GM19438 (cell line): Measurements from ENCODE around the gene CHRNB1.

Source experiments
- ATAC-seq: cut with Tn5 transposase; IDR thresholded peaks from one replicate; pipeline ENCODE4 v1.9.1; 2021; ENCODE audit warnings: low read depth; ENCODE audit not compliant: unreplicated experiment

CHRNB1 gene

GRCh38 chr17:7414837-7415236 is 30.0 kb upstream of the CHRNB1 start:
- ATAC-seq = no peak

GRCh38 chr17:7415784-7416183 is 29.1 kb upstream of the CHRNB1 start:
- ATAC-seq = no peak

GRCh38 chr17:7416323-7416722 is 28.5 kb upstream of the CHRNB1 start:
- ATAC-seq = no peak

- ATAC-seq = no peak
These were observed 27.7 kb upstream of the CHRNB1 start for GRCh38 chr17:7417056-7417655.

- no peak for ATAC-seq
These were observed 26.2 kb upstream of the CHRNB1 start for GRCh38 chr17:7418472-7419152.

GRCh38 chr17:7419819-7420610 is 24.8 kb upstream of the CHRNB1 start, which contains the start of gene SPEM1:
SPEM1 (plus strand) TSS chr17:7420324; CDS start chr17:7420385, 61 bp downstream.
- no peak for ATAC-seq

GRCh38 chr17:7421186-7421585 is 23.7 kb upstream of the CHRNB1 start:
- ATAC-seq = no peak

- no peak for ATAC-seq
These were observed 21.2 kb upstream of the CHRNB1 start for GRCh38 chr17:7423679-7424078.

- ATAC-seq = no peak
These were observed 19.5 kb upstream of the CHRNB1 start, which contains the start of gene SPEM2 for GRCh38 chr17:7425316-7425715. SPEM2 (plus strand) TSS chr17:7425616; CDS start chr17:7425689, 73 bp downstream.

- no peak for ATAC-seq
These were observed 19.1 kb upstream of the CHRNB1 start for GRCh38 chr17:7425756-7426155.

- ATAC-seq = no peak
These were observed 18.5 kb upstream of the CHRNB1 start for GRCh38 chr17:7426203-7426863.

GRCh38 chr17:7426896-7427489 is 17.9 kb upstream of the CHRNB1 start:
- no peak for ATAC-seq

GRCh38 chr17:7427549-7427948 is 17.3 kb upstream of the CHRNB1 start:
- no peak for ATAC-seq

GRCh38 chr17:7428557-7428956 is 16.3 kb upstream of the CHRNB1 start, which contains the start of gene SPEM3:
SPEM3 (plus strand) TSS chr17:7428857; CDS start chr17:7428903, 46 bp downstream.
- no peak for ATAC-seq

GRCh38 chr17:7429722-7430121 is 15.1 kb upstream of the CHRNB1 start:
- ATAC-seq = no peak

- ATAC-seq = no peak
These were observed 13.6 kb upstream of the CHRNB1 start for GRCh38 chr17:7431231-7431630.

GRCh38 chr17:7432296-7432695 is 12.6 kb upstream of the CHRNB1 start:
- ATAC-seq = no peak

GRCh38 chr17:7435676-7436555 is 8.9 kb upstream of the CHRNB1 start:
- peak; percentile 26 for ATAC-seq

- no peak for ATAC-seq
These were observed 8.1 kb upstream of the CHRNB1 start for GRCh38 chr17:7436556-7437368.
